H1 (cell line): Measurements from ENCODE around the gene IAH1. TPM values are rescaled to one million over a fixed set of nuclear protein-coding genes. Genes with fewer than 3 reads are reported as not detected.

ENCODE experiments used
- CTCF ChIA-PET: fragments of 300-600 bp; sonication (Branson Sonifier 250); formaldehyde crosslinking; loops from one replicate; lab custom pipeline; 2021; ENCODE audit not compliant: partially characterized antibody; lab: Charles Lee
- POLR2A ChIA-PET: fragments of 300-600 bp; sonication (Branson Sonifier 250); formaldehyde crosslinking; loops from one replicate; lab custom pipeline; 2021; ENCODE audit warnings: inconsistent platforms; ENCODE audit not compliant: partially characterized antibody; lab: Charles Lee
- DNase-seq, 2 experiments: peaks; one replicate each; pipeline versions ENCODE4 v3.0.0 to v3.0.0-alpha.2; 2010 to 2022; ENCODE audit warnings: low spot score in 2 of 2, low read depth in 1 of 2, mixed read lengths in 1 of 2
- FAIRE-seq: peaks from 2 replicates; lab custom pipeline; 2011; peaks lifted over from hg19 to GRCh38; lab: Jason Lieb, UNC
- H2AFZ ChIP-seq: 2 replicates; pipeline ENCODE4 v1.8.1; 2012; ENCODE audit warnings: low read length, inconsistent platforms
- H2AK5ac ChIP-seq: 2 replicates; pipeline ENCODE4 v1.6.1; 2013; ENCODE audit warnings: low read depth, low read length
- H2BK120ac ChIP-seq: replicated peaks from 2 replicates; pipeline ENCODE3; 2013; ENCODE audit warnings: low read depth, low read length, inconsistent platforms
- H2BK12ac ChIP-seq: 2 replicates; pipeline ENCODE4 v1.6.1; 2013; ENCODE audit warnings: low read depth, low read length
- H2BK15ac ChIP-seq: 2 replicates; pipeline ENCODE4 v1.6.1; 2013; ENCODE audit warnings: low read length
- H2BK20ac ChIP-seq: 2 replicates; pipeline ENCODE4 v1.6.1; 2013; ENCODE audit warnings: low read length
- H2BK5ac ChIP-seq: 2 replicates; pipeline ENCODE4 v1.6.1; 2013; ENCODE audit warnings: low read depth, low read length
- H3K14ac ChIP-seq: 2 replicates; pipeline ENCODE4 v1.6.1; 2013; ENCODE audit warnings: inconsistent platforms; ENCODE audit not compliant: insufficient read length
- H3K18ac ChIP-seq: 2 replicates; pipeline ENCODE4 v1.6.1; 2013; ENCODE audit warnings: low read length; ENCODE audit errors: extremely low read depth
- H3K23ac ChIP-seq: 2 replicates; pipeline ENCODE4 v1.6.1; 2013; ENCODE audit warnings: inconsistent platforms; ENCODE audit not compliant: insufficient read length
- H3K23me2 ChIP-seq: 2 replicates; pipeline ENCODE4 v1.6.1; 2013; ENCODE audit warnings: low read depth, low read length
- H3K27ac ChIP-seq: 2 replicates; pipeline ENCODE4 v1.6.1; 2011; ENCODE audit warnings: low read depth, low read length, inconsistent platforms
- H3K27me3 ChIP-seq, 4 experiments: replicated peaks in 1 of 4; 1 replicate in 1 of 4; 2 replicates in 3 of 4; pipeline versions ENCODE4 v1.6.1 to v1.8.1; 2011 to 2013; ENCODE audit warnings: low read length in 3 of 4, mild to moderate bottlenecking in 3 of 4, inconsistent platforms in 2 of 4, mixed read lengths in 2 of 4, moderate library complexity in 1 of 4; ENCODE audit not compliant: control insufficient read depth in 3 of 4, insufficient read depth in 3 of 4; ENCODE audit errors: extremely low read depth in 1 of 4
- H3K36me3 ChIP-seq, 4 experiments: 2 replicates each; pipeline versions ENCODE4 v1.6.1 to v1.8.1; 2011 to 2013; ENCODE audit warnings: mild to moderate bottlenecking in 4 of 4, low read length in 3 of 4, moderate library complexity in 2 of 4, control low read depth in 1 of 4, inconsistent platforms in 1 of 4; ENCODE audit not compliant: insufficient read depth in 4 of 4, control insufficient read depth in 2 of 4
- H3K4ac ChIP-seq: replicated peaks from 2 replicates; pipeline ENCODE3; 2013; ENCODE audit warnings: low read length, low read depth, mixed read lengths, inconsistent platforms; ENCODE audit not compliant: insufficient read length
- H3K4me1 ChIP-seq, 4 experiments: replicated peaks in 1 of 4; 1 replicate in 1 of 4; 2 replicates in 3 of 4; pipeline versions ENCODE4 v1.6.1 to v1.8.1; 2011 to 2013; ENCODE audit warnings: low read length in 3 of 4, inconsistent platforms in 2 of 4, mixed read lengths in 1 of 4; ENCODE audit not compliant: insufficient read depth in 4 of 4, control insufficient read depth in 3 of 4
- H3K4me2 ChIP-seq, 2 experiments: 2 replicates each; pipeline versions ENCODE4 v1.6.1 to v1.8.1; 2011 to 2013; ENCODE audit warnings: low read depth in 2 of 2, low read length in 2 of 2, control low read depth in 1 of 2, inconsistent platforms in 1 of 2, mild to moderate bottlenecking in 1 of 2; ENCODE audit not compliant: insufficient read depth in 1 of 2
- H3K4me3 ChIP-seq, 4 experiments: fragments of 200-600, 300-600 bp in 1 of 4; sonication (generic), shearing (Covaris generic), sonication (Bioruptor Twin) in 1 of 4; 2 replicates each; pipeline versions ENCODE4 v1.5.1 to v1.8.1; 2011 to 2016; ENCODE audit warnings: low read length in 4 of 4, low read depth in 3 of 4, control low read depth in 2 of 4, inconsistent platforms in 2 of 4, mild to moderate bottlenecking in 2 of 4, mixed read lengths in 1 of 4, moderate library complexity in 1 of 4; ENCODE audit not compliant: insufficient read depth in 2 of 4; ENCODE audit errors: extremely low read depth in 1 of 4
- H3K56ac ChIP-seq: replicated peaks from 2 replicates; pipeline ENCODE3; 2013; ENCODE audit warnings: low read depth, mild to moderate bottlenecking, mixed read lengths, low read length, inconsistent platforms; ENCODE audit not compliant: insufficient read length
- H3K79me1 ChIP-seq: 2 replicates; pipeline ENCODE4 v1.6.1; 2013; ENCODE audit warnings: low read depth, low read length, control low read depth
- H3K79me2 ChIP-seq, 2 experiments: 2 replicates each; pipeline versions ENCODE4 v1.6.1 to v1.8.1; 2012 to 2013; ENCODE audit warnings: low read length in 2 of 2, mild to moderate bottlenecking in 2 of 2, inconsistent platforms in 1 of 2; ENCODE audit not compliant: insufficient read depth in 2 of 2, control insufficient read depth in 1 of 2
- H3K9ac ChIP-seq, 4 experiments: replicated peaks in 1 of 4; 1 replicate in 1 of 4; 2 replicates in 3 of 4; pipeline versions ENCODE4 v1.6.1 to v1.8.1; 2011 to 2013; ENCODE audit warnings: low read depth in 3 of 4, low read length in 3 of 4, control low read depth in 2 of 4, mild to moderate bottlenecking in 2 of 4, moderate library complexity in 2 of 4, inconsistent platforms in 1 of 4; ENCODE audit errors: extremely low read depth in 1 of 4
- H3K9me3 ChIP-seq, 2 experiments: 2 replicates each; pipeline versions ENCODE4 v1.6.1 to v1.8.1; 2012 to 2013; ENCODE audit warnings: mild to moderate bottlenecking in 2 of 2, moderate library complexity in 2 of 2, control low read depth in 1 of 2, inconsistent platforms in 1 of 2, low read depth in 1 of 2, low read length in 1 of 2, mixed read lengths in 1 of 2; ENCODE audit not compliant: insufficient read depth in 2 of 2
- H4K20me1 ChIP-seq, 2 experiments: replicated peaks in 1 of 2; 2 replicates each; pipeline versions ENCODE3 to v1.8.1; 2011 to 2013; ENCODE audit warnings: inconsistent platforms in 2 of 2, low read length in 2 of 2, mild to moderate bottlenecking in 1 of 2; ENCODE audit not compliant: insufficient read depth in 2 of 2, control insufficient read depth in 1 of 2
- H4K5ac ChIP-seq: 2 replicates; pipeline ENCODE4 v1.6.1; 2013; ENCODE audit warnings: low read length, low read depth, mixed read lengths, inconsistent platforms; ENCODE audit not compliant: insufficient read length
- H4K8ac ChIP-seq: 2 replicates; pipeline ENCODE4 v1.8.0; 2013; ENCODE audit warnings: mild to moderate bottlenecking, moderate library complexity, low read length, inconsistent platforms; ENCODE audit not compliant: insufficient read depth; ENCODE audit errors: extremely low read depth
- H4K91ac ChIP-seq: replicated peaks from 2 replicates; pipeline ENCODE3; 2013; ENCODE audit warnings: low read length, mixed read lengths, inconsistent platforms; ENCODE audit not compliant: insufficient read length
- ASH2L ChIP-seq: fragments of 200-600, 300-600 bp; sonication (generic); IDR thresholded peaks from one replicate; pipeline ENCODE4 v1.7.1; 2017; ENCODE audit warnings: low read length
- BACH1 ChIP-seq: IDR thresholded peaks from 2 replicates; pipeline ENCODE4 v1.6.1; 2012; ENCODE audit warnings: low read length, improper control_type of control experiment
- CHD1 ChIP-seq: IDR thresholded peaks from 2 replicates; pipeline ENCODE4 v1.6.1; 2012; ENCODE audit warnings: low read depth, low read length, improper control_type of control experiment
- CHD2 ChIP-seq: IDR thresholded peaks from 2 replicates; pipeline ENCODE4 v1.6.1; 2012; ENCODE audit warnings: low read length, improper control_type of control experiment
- HDAC2 ChIP-seq, 2 experiments: fragments of 300-600 bp in 1 of 2; sonication (generic) in 1 of 2; IDR thresholded peaks; 2 replicates each; pipeline ENCODE4 v1.6.1; 2011 to 2012; ENCODE audit warnings: low read depth in 2 of 2, low read length in 2 of 2, mild to moderate bottlenecking in 2 of 2, moderate library complexity in 2 of 2, borderline replicate concordance in 1 of 2, inconsistent platforms in 1 of 2
- RNF2 ChIP-seq: fragments of 200-900, 300-1000 bp; sonication (generic); IDR thresholded peaks from 2 replicates; pipeline ENCODE4 v1.7.1; 2016; ENCODE audit warnings: borderline replicate concordance, low read depth, mild to moderate bottlenecking, antibody characterized with exemption, low read length; ENCODE audit not compliant: poor library complexity, severe bottlenecking; ENCODE audit errors: missing control alignments
- TAF1 ChIP-seq: IDR thresholded peaks from 2 replicates; pipeline ENCODE4 v1.6.1; 2011; ENCODE audit warnings: mild to moderate bottlenecking, low read depth, low read length
- USF2 ChIP-seq: IDR thresholded peaks from 2 replicates; pipeline ENCODE4 v1.6.1; 2011; ENCODE audit warnings: low read length, improper control_type of control experiment
- ZNF274 ChIP-seq: IDR thresholded peaks from 2 replicates; pipeline ENCODE4 v1.7.0; 2012; ENCODE audit warnings: low read length, borderline replicate concordance; ENCODE audit errors: extremely low read depth
- WGBS, 2 experiments: shearing (Covaris generic) in 1 of 2; methylation state at CpG; one replicate each; pipeline versions ENCODE4 v1.1.6 to v1.1.7; 2013 to 2015; ENCODE audit warnings: low lambda C conversion rate in 2 of 2, mixed read lengths in 2 of 2, inconsistent platforms in 1 of 2, low coverage in 1 of 2, missing lambda C conversion rate in 1 of 2; ENCODE audit not compliant: insufficient replicate concordance in 2 of 2, insufficient coverage in 1 of 2, insufficient read length in 1 of 2; ENCODE audit errors: extremely low coverage in 1 of 2, missing lambda C conversion rate in 1 of 2; 5-methylcytosine and 5-hydroxymethylcytosine counted together
- polyA plus RNA-seq, 7 experiments: library from polyadenylated mRNA; depleted of rRNA in 3 of 7; stranded (reverse) in 5 of 7; unstranded in 2 of 7; fragments of >200 nt in 5 of 7; fragments of 200-250 nt in 2 of 7; gene quantifications; 1 replicate in 5 of 7; 2 replicates in 1 of 7; 4 replicates in 1 of 7; pipeline versions ENCODE4 v1.2.1 to v1.2.3, GENCODE V29; 2011 to 2013; ENCODE audit warnings: missing spikeins in 2 of 7, mixed read lengths in 2 of 7
- total RNA-seq: library from RNA; stranded (reverse); fragmentation: NEBNext Ultra II Directional; extraction: Animal tissue kit (Norgen Biotek cat#: 25700); gene quantifications from 2 replicates; pipeline ENCODE4 v1.2.1, GENCODE V29; 2021

IAH1 gene
- total and polyA plus RNA-seq, 2 of the 8 experiments (the other 6 are each of a cell fraction or from before 2014, with no cell fraction given): 15.1 to 21.5 TPM

GRCh38 chr2:9497017-9497416 is 22.7 kb downstream of the IAH1 start:
- TF ChIP-seq CHD2 (no peak), USF2 (no peak), TAF1 (no peak), ASH2L (no peak), CHD1 (no peak), BACH1 (no peak), RNF2 (no peak), HDAC2 (IDR thresholded peaks at IDR 0.05; ENCODE audit: borderline replicate concordance in 1 of 2, low read depth in 2 of 2, low read length in 2 of 2) (no peak), ZNF274 (no peak)
- peak overlapping the region; percentile 40; the same call in 1 of the 2 replicates for H3K27ac ChIP-seq
- H2BK12ac ChIP-seq: no peak overlapping the region
- H2BK15ac ChIP-seq: no peak overlapping the region
- no peaks in the 10 kb centered on the region for H3K4me1 ChIP-seq
- no peak overlapping the region for H2AFZ ChIP-seq
- peaks cover 0 to 3% of the 10 kb centered on the region in 2 experiments for H4K20me1 ChIP-seq
- H3K23ac ChIP-seq: no peak overlapping the region
- no peak overlapping the region for H4K91ac ChIP-seq
- no peak overlapping the region for H4K5ac ChIP-seq
- H2BK120ac ChIP-seq: no peak overlapping the region
- no peak overlapping the region for H3K4me2 ChIP-seq
- ChIA-PET CTCF (interaction anchor here (0.6 kb wide), 1 partner anchor 18 kb away, joined by 3 read pairs; no protein-coding TSS in a partner anchor), POLR2A (interaction anchor here (3.0 kb wide), 1 partner anchor 12 kb away, joined by 7 read pairs; no protein-coding TSS in a partner anchor)
- no peak overlapping the region for H2AK5ac ChIP-seq
- H3K56ac ChIP-seq: no peak overlapping the region
- H3K4ac ChIP-seq: no peak overlapping the region
- H3K18ac ChIP-seq: no peak overlapping the region
- H3K4me3 ChIP-seq: no peak overlapping the region; a peak in 1 of 8 replicates
- no peak overlapping the region for H2BK20ac ChIP-seq
- DNase-seq: no peak
- H3K9ac ChIP-seq: no peak overlapping the region
- no peak for FAIRE-seq
- H3K14ac ChIP-seq: no peak overlapping the region
- no peak overlapping the region for H2BK5ac ChIP-seq
- peaks cover 11 to 39% (median 26%) of the 10 kb centered on the region in 4 experiments; a peak in 7 of 8 replicates for H3K36me3 ChIP-seq
- no peaks in the 10 kb centered on the region for H3K27me3 ChIP-seq
- H3K79me1 ChIP-seq: no peaks in the 10 kb centered on the region
- H4K8ac ChIP-seq: no peak overlapping the region
- no peaks in the 10 kb centered on the region for H3K79me2 ChIP-seq
- H3K9me3 ChIP-seq: no peaks in the 10 kb centered on the region
- H3K23me2 ChIP-seq: no peaks in the 10 kb centered on the region
- 86% methylated on average over 4 of the region's 4 CpGs; no CpG with 5 or more reads in 1 of the 2 experiments for WGBS, 2 experiments
